NCI-H2227 treated with DMSO at 0.1 percent for 48 hours (cell line): Measurements from ENCODE around the gene CRHR2.
"Not testable (repeated sequence)": the region's sequence is repeated elsewhere in the genome, so short reads cannot be mapped to it uniquely, and the experiment has no call there.

Experiments used
- DNase-seq: peaks from one replicate; lab custom pipeline; 2025; lab: John Stamatoyannopoulos, UW

Gene CRHR2

DNA sequence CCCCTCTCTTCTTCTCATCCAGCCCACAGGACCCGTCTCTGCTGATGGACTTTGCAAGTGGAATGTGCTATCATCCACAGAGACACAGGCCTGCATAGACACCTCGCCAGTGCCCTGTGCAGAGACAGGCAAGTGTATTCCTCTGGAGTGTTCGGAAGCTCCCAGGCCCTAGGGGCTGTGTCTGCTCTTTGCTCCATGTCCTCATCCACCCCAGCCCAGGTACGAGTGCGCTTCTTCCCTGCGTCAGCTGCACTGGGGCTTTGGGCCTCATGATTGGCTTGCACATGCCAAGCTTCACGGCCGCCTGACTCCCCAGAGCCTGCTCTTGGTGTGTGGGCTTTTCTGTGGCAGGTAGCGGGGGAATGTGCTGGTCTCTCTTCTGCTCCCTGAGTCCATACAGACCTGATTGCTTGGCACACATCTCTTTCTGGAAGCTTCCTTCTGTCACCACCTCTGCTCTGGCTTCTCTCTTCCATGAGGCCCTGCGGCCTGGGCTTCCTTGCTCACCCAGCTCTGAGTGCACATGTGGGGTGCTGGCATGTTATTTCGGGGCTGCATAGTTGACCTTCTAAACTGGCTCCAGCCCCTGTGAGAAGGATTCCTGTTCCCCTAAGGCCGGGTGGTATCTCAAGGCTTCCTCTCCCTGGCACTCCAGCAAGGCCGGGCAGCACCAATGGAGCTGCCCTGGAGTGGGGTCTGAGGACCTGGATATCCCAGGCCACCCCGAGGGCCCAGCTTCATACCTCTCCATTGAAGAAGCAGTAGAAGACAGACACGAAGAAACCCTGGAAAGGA, 27.8 kb downstream of the CRHR2 start:
- no peak for DNase-seq

DNA sequence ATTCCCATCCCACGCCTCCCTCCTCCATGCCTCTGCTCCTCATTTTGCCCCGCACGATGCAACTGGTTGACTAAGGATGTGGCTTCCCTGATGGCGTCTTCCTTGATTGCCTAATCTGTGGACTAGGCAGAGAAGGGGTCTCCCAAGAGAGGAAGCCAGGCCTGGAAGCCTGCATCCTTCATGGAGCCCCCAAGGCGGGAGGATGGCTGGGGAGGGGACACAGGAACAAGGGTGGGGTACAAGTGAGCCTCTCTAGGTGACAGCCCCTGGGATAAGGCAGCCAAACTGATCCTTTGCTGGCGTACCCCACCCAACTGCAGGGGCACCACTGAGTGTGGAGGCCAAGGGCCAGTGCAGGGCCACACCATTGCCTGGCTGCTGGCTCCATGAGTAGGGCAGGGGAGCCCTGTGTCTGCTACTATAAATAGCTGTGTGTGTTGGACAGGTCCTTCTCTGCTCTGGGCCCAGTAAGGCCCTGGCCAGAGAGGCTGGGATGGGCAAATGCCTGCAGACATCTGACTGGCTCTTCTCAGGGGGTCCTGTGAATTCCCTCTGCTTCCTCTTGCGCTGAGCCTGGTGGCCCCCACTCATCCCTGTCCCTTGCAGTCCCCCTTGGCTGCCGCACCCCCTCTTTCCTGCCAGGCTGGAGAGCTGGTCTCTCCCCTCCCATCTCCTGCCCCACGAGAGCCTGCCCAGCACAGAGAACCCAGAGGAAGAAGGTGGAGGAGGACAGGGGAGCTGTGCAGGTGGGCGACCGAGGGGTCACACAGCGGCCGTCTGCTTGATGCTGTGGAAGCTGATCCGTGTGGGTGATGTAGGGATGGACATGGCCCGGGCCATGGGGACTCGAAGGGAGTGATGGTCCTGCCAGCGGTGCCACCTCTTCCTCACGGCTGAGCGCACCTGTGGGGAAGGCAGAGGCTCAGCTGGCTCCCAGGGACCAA, 29.3 kb downstream of the CRHR2 start:
- DNase-seq: no peak

DNA sequence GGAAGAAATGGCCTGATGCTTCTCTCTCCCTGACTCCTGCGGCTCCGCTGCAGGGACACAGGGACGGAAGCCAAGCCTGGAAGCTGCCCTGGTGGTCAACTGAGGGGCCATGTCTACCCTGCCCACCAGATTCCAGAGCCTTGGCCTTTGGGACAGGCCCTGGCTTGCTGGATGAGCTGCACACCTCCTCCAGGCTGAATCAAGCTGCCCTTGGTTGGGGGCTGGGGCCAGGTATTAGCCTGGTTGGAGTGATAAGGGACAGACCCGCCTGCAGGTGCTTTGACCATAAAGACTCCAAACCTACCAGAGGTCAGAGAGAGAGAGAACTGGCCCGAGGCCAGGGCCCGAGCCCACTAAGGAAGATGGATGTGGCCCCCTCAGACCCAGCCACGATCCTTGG, 30.1 kb downstream of the CRHR2 start:
- no peak for DNase-seq

- no peak for DNase-seq
These were observed 31.8 kb downstream of the CRHR2 start for GRCh38 chr7:30650421-30650808.

- DNase-seq: no peak
These were observed 32.4 kb downstream of the CRHR2 start for GRCh38 chr7:30649717-30650420.

DNA sequence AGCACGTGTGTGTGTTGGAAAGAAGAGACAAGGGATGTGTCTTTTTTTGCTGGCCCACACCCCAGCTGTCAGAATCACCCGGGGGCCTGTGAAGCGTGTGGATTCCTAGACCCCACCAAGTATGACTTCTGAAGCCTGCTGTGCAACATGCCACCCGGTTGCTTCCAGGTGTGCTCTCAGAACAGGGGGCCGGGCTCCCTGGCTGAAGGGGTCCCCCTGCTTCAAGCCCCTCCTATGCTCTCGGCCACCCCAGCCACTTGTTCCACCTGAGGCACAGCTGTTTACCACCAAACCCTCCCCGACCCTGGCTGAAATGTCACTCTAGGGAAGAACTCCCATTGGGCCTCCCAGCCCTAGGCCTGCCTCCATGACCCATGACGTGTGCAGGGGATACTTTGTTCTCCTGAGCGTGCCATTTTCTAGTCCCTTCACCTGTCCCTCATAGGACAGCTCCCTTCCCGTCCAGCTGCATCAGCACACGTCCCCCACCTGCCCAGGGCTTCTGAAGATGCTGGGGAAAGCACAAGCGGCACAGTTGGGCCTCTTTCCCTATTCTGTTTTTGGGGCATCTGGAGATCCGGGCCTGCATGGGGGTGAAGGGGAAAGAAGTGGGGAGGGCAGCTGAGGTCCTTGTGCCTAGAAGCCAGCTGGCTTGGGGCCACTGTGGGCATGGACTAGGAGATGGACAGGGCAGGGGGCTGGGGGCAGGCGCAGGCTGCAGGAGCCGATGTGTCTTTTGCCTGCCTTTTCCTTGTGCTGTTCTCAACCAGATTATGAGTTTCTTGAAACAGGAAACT, 33.3 kb downstream of the CRHR2 start:
- no peak for DNase-seq

- no peak for DNase-seq
These were observed 34.5 kb downstream of the CRHR2 start for GRCh38 chr7:30647589-30648364.

DNA sequence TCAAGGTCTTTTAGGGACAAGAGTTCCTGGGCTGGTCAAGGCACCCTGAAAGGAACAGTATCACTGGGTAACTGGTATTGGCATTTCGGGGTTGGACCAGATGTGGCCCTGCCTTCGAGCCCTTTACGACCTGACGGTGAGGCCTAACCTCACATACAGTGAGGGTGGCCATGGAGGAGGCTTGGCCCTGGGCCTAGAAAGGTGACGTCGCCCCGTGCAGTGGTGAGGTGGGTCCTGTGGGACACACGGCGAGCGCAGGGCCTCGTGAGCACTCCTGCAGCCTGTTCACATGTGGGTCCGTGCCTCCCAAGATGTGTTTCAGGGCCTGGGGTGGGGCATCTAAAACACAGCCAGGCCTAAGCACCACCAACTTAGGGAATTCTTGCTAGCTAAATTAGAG, 36.1 kb downstream of the CRHR2 start:
- no peak for DNase-seq

DNA sequence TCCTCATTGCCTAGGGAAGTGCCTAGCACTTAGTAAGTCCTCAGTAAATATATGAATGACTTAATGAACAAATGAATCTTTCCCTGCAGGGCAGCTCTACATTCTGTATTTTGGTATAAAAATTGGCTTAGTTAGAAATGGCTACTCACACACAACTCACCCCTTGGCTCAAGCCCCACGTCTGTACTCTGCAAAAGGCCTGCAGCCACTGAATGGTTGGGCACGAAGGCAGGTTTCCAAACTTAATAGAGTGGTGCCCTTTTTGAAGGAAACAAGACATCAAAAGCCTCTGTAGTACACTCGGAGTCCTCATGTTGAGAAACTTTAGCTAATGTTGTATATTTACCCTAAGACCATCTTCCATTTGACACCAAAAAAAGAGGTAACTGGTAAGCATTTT, 36.6 kb downstream of the CRHR2 start:
- no peak for DNase-seq

- no peak for DNase-seq
These were observed 37.8 kb downstream of the CRHR2 start for GRCh38 chr7:30644286-30644955.

DNA sequence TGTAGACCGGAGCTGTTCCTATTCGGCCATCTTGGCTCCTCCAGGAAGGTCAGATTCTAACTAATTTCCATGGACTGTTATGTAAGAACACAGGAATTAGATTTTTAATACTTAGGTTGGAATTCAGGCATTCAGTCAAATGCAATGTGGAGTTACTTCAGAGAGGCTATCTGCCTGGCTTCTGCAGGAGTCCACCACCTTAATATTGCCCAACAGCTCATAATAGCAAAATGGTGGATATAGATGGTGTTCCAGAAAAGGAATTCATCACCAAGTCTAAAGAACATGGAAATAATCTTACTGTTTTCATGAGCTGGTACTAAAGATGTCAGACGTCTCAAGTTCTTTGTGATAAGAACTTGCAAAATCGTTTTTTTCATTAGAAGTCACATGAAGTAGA, 39.5 kb downstream of the CRHR2 start:
- no peak for DNase-seq

DNA sequence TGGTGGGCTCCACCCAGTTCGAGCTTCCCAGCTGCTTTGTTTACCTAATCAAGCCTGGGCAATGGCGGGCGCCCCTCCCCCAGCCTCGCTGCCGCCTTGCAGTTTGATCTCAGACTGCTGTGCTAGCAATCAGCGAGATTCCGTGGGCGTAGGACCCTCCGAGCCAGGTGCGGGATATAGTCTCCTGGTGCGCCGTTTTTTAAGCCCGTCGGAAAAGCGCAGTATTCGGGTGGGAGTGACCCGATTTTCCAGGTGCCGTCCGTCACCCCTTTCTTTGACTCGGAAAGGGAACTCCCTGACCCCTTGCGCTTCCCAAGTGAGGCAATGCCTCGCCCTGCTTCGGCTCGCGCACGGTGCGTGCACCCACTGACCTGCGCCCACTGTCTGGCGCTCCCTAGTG, 39.9 kb downstream of the CRHR2 start:
- not testable (repeated sequence) for DNase-seq

GRCh38 chr7:30635798-30636197, 46.5 kb downstream of the CRHR2 start:
- no peak for DNase-seq

DNA sequence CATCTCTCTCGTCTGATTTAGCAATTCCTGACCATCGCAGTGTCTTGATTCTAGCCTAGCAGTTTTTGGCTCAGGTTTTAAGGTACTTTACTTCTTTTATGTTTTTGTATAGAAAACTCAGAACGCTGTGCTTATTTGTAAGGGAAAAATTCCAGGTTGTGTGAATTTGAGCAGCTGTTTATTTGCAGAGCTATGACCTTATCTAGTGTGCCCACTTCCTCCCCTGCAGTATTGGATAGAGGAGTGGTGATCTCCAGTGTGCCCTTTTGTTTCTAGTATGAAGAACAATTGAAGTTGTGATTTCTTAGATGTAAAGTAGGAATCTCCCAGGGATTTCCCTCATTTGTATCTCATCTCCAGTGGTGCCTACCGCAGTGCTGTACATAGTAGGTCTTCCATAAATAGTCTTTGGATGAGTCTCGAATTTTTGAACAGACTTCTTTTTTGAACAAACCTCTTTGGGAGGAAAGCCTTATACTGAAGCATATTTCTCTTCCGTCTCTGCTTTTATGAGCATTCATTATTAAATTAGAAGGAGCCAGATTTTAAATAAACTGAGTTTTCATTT, 47.5 kb downstream of the CRHR2 start:
- DNase-seq: no peak

DNA sequence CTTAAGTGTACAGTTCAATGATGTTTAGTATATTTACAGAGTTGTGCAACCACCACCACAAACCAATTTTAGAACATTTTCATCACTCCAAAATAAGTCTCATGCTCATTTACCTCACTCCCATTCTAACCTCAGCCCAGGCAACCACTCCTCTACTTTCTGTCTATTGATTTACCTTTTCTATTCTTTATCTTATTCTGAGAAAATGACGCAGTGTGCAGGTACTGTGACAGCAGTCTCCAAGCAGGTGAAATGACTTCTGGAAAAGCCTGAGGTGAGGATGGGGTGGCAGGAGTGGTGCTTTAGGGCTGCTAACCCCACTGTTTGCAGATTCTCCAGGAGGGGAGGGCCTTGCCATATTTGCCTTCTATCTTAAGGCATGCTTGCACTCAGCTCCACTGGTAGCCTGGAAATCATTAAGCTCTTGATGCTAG, 48.0 kb downstream of the CRHR2 start:
- no peak for DNase-seq

GRCh38 chr7:30633223-30633622, 49.0 kb downstream of the CRHR2 start:
- no peak for DNase-seq

DNA sequence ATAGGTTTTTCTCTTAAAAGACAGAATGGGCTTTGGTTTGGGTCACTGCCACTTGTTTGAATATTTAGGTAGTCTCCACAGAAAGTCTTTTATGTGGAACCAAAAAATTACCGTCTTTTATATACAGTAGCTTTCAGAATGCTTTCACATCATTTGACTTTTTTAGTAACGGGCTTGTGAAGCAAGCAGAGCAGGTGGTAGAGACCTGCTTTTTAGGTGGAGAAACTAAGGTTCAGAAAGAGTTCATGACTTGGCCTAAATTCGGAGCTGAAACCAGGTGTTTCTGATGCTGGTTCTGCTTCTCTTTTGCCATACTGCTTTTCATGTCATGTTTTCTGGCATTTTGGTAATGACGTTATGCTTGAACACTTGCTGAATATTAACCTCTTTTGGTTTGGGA, 51.3 kb downstream of the CRHR2 start:
- no peak for DNase-seq

DNA sequence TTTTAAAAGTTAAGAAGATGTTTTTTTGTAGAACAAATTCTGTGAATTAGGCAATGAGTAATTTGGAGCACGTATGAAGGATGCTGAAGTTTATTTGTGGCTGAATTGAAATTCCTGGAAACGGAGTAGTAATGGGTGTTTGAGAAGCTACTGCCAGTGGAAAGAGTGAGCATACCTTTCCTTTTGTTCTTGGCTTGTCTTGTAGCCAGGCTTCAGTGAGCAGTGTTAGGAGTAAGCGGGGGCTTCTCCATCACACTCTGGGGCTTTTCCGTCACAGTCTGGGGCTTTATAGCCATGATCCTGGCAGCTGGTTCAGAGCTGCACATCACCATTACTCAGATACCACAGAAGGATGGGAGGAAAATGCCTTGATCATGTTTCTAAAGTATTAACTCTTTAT, 55.2 kb downstream of the CRHR2 start:
- DNase-seq: no peak

DNA sequence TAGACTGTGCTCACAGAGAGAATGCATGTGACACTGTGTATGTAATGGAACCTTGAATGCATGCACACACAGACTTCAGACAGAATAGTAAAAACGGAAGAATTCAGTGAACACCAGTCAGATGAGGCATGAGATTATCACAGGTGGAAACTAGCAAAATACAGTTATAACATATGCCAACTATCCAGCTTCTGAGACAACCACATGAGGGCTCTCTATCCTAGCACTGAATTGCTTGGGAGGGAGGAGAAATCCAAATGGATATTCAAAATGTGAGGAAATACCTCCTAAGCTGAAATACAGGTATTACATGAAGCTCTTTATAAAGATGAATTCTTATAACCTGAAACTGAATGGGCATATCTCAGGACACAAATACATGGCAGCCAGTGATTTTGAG, 57.0 kb downstream of the CRHR2 start:
- DNase-seq: no peak

GRCh38 chr7:30618961-30619360, 63.3 kb downstream of the CRHR2 start:
- DNase-seq: no peak
